Heart left ventricle (tissue), 16 donors: ENCODE results near the gene SELENOO. TPM values are rescaled to one million over a fixed set of nuclear protein-coding genes. Genes with fewer than 3 reads are reported as not detected.
A peak's percentile ranks its signal among the peaks of the same experiment; 100 is the strongest.

Experiments
- ATAC-seq, 4 donors: fragments of 200-7000 bp; cut with Tn5 transposase; one replicate each; pipeline ENCODE4 v1.9.1; 2020 to 2022; ENCODE audit warnings: moderate library complexity in 4 of 4, mild to moderate bottlenecking in 3 of 4, moderate number of reproducible peaks in 1 of 4
- DNase-seq, 5 donors: peaks; one replicate each; pipeline ENCODE4 v3.0.0-alpha.2; 2020
- H3K27ac ChIP-seq, 12 donors: fragments of 200-600 bp; sonication (generic) in 4 of 12; one replicate each; pipeline versions ENCODE4 v1.5.0 to v1.8.0; 2016 to 2022; ENCODE audit warnings: mild to moderate bottlenecking in 2 of 12
- H3K27me3 ChIP-seq, 9 donors: fragments of 200-600 bp; sonication (generic) in 2 of 9; one replicate each; pipeline versions ENCODE4 v1.5.1 to v1.8.0; 2016 to 2022; ENCODE audit warnings: mild to moderate bottlenecking in 3 of 9
- H3K36me3 ChIP-seq, 9 donors: fragments of 200-600 bp; sonication (generic) in 2 of 9; one replicate each; pipeline versions ENCODE4 v1.5.0 to v1.8.0; 2018 to 2022; ENCODE audit warnings: mild to moderate bottlenecking in 2 of 9
- H3K4me1 ChIP-seq, 12 donors: fragments of 200-600 bp; sonication (generic) in 4 of 12; one replicate each; pipeline versions ENCODE4 v1.5.0 to v1.8.0; 2016 to 2022; ENCODE audit warnings: mild to moderate bottlenecking in 3 of 12
- H3K4me3 ChIP-seq, 12 donors: fragments of 200-600 bp; sonication (generic) in 4 of 12; one replicate each; pipeline versions ENCODE4 v1.5.0 to v1.8.0; 2017 to 2022; ENCODE audit warnings: mild to moderate bottlenecking in 9 of 12, moderate library complexity in 4 of 12
- H3K9me3 ChIP-seq, 12 donors: fragments of 200-600 bp; sonication (generic) in 4 of 12; one replicate each; pipeline versions ENCODE4 v1.5.0 to v1.8.0; 2016 to 2022; ENCODE audit warnings: mild to moderate bottlenecking in 1 of 12
- POLR2A ChIP-seq, 2 donors: fragments of 450-650 bp; IDR thresholded peaks; one replicate each; pipeline ENCODE4 v1.6.1; 2017; ENCODE audit warnings: antibody characterized with exemption in 2 of 2, mild to moderate bottlenecking in 2 of 2, moderate library complexity in 2 of 2
- WGBS, 4 donors: extraction: QIAGEN DNeasy Blood & Tissue Kit in 2 of 4; methylation state at CpG; one replicate each; pipeline versions ENCODE4 v1.1.5 to v1.1.7; 2013 to 2018; 5-methylcytosine and 5-hydroxymethylcytosine counted together
- intact Hi-C, 10 donors: fragments of 100-400 bp; cut with DNase I; formaldehyde crosslinking; loops; one replicate each; pipeline versions ENCODE4 v1.11.1 to v1.14.2; 2022
- polyA plus RNA-seq, 2 donors: library from polyadenylated mRNA; stranded (reverse); fragments of 200-250 nt; gene quantifications; one replicate each; pipeline ENCODE4 v1.2.3, GENCODE V29; 2013
- total RNA-seq, 9 donors: library from RNA; depleted of rRNA in 2 of 9; stranded (reverse); fragments of >200 nt in 2 of 9; fragmentation: NEBNext Ultra II Directional in 3 of 9; extraction: Animal tissue kit (Norgen Biotek cat#: 25700) in 3 of 9; gene quantifications; one replicate each; pipeline versions ENCODE4 v1.1.0 to v1.2.4, GENCODE V29; 2016 to 2023
- TF ChIP-seq, protein P1 (sequence below), 12 donors: fragments of 200-600 bp; sonication (generic) in 4 of 12; IDR thresholded peaks; one replicate each; pipeline versions ENCODE4 v1.5.0 to v1.8.0; 2018 to 2022; ENCODE audit warnings: antibody characterized with exemption in 12 of 12, mild to moderate bottlenecking in 5 of 12
- donor health status: ischemic (EF 13 %, LVEDD 7.1; RV severe dilation, severe dysfunction).
- donor health status: healthy with polysubstance abuse.
- donor health status: DM: no; HTN: yes; CAD: no.
- donor health status: DM: no; HTN: no; CAD: no.
- donor health status: ischemic (EF 25% LVEDD 6.9; RV normal size, moderate dysfunction).
- donor health status: ischemic (EF 25% LVEDD 5.7; RV mildly dilated, moderate dysfunction).
- donor health status: healthy.
- donor health status: DM: yes; HTN: yes; CAD: no.
- donor health status: ischemic (EF 35%, LVEDD 5.7; RV mildly dilated, moderate dysfunction).
- donor health status: nonischemic (EF 11% LVEDD 7.7; RV severe dilation, severe dysfunction).
- donor health status: DM: yes; HTN: yes; CAD: no.
- donor health status: PGD.
- donor health status: ischemic (EF 29% LVEDD 5.4; RV normal size, mild dysfunction).
- donor health status: nonischemic (EF 23%, LVEDD 6.1; RV moderate dilation, normal function).

Gene SELENOO
- total and polyA plus RNA-seq, 11 donors, result 10.4 to 23.8 (median 15.4) TPM

DNA sequence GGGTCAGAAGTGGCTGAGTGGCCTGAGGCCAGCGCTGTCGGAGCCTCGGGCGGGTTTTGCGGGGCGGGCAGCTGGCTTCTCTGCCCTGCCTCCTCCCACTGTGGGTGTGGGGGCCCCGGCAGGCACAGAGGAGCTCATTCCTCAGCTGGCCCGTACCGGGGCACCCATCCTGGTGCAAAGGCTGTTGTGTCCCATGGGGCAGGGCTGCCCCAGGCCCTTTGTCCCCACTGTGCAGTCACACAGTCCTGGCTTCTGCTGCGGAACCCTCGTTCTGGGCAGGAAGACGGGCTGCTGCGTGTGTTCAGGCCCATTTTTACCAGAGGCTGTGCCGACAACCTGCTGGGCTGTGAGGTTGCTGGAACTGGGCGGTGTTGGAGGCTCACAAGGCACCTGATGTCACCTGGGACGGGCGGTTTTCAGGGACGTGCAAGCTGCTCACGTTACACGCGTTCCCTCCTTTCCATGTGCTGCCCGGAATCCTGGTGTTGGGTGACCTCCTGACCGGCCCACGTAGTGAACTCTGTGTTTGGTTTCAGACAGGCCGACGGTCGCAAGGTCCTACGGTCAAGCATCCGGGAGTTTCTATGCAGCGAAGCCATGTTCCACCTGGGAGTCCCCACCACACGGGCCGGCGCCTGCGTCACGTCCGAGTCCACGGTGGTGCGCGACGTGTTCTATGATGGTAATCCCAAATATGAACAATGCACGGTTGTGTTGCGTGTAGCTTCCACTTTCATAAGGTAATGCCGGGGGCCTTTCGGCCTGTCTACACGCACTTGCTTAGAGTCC is 5.2 kb downstream of the SELENOO start:
- WGBS, 4 donors, result 89 to 93% (median 91%) methylated on average over 26 to 45 of the region's 45 CpGs
- DNase-seq, result peak in 1 of 5 donors; percentile 6
- intact Hi-C loops, result loop anchor here in 5 of 10 donors (2.0 to 5.0 kb wide), 3 partner anchors 57 to 274 kb away; no protein-coding TSS in a partner anchor

DNA sequence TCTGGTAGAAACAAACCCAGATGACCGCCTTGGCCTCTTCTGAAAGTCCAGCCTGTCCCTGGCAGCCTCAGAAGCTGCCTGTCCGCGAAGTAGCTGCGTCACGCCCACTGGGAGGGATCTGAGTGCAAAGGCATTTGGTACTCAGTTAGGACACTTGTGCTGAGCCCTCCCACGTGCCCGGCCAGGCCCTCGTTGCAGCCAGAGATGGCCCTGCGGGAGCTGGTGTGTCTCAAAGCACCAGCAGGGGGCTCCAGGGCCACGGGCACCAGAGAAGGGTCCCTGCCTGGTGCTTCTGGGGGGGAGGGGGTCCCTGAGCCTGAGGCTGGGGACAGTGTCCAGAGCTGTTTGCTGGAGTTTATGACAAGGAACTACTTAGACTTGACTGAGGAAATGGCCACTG is 5.8 kb downstream of the SELENOO start:
- peaks cover 0 to 61% (median 31%) of the 10 kb centered on the region in 12 donors for H3K4me1 ChIP-seq

More for the DNA sequence above, 5.2 kb downstream of the SELENOO start:
- Histone ChIP-seq H3K27ac (peak overlapping the region in 9 of 12 donors; percentile 18 to 80 (median 54)), H3K9me3 (no peaks in the 10 kb centered on the region), H3K36me3 (peaks cover 0 to 57% (median 48%) of the 10 kb centered on the region in 9 donors), H3K4me1 (peaks cover 0 to 61% (median 31%) of the 10 kb centered on the region in 12 donors), H3K4me3 (no peak overlapping the region), H3K27me3 (no peaks in the 10 kb centered on the region)
- peak in 1 of 4 donors; percentile 2 for ATAC-seq
- no peak for TF ChIP-seq POLR2A (IDR thresholded peaks at IDR 0.05)
- TF ChIP-seq, protein P1, sequence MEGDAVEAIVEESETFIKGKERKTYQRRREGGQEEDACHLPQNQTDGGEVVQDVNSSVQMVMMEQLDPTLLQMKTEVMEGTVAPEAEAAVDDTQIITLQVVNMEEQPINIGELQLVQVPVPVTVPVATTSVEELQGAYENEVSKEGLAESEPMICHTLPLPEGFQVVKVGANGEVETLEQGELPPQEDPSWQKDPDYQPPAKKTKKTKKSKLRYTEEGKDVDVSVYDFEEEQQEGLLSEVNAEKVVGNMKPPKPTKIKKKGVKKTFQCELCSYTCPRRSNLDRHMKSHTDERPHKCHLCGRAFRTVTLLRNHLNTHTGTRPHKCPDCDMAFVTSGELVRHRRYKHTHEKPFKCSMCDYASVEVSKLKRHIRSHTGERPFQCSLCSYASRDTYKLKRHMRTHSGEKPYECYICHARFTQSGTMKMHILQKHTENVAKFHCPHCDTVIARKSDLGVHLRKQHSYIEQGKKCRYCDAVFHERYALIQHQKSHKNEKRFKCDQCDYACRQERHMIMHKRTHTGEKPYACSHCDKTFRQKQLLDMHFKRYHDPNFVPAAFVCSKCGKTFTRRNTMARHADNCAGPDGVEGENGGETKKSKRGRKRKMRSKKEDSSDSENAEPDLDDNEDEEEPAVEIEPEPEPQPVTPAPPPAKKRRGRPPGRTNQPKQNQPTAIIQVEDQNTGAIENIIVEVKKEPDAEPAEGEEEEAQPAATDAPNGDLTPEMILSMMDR (IDR thresholded peaks at IDR 0.05), result no peak

DNA sequence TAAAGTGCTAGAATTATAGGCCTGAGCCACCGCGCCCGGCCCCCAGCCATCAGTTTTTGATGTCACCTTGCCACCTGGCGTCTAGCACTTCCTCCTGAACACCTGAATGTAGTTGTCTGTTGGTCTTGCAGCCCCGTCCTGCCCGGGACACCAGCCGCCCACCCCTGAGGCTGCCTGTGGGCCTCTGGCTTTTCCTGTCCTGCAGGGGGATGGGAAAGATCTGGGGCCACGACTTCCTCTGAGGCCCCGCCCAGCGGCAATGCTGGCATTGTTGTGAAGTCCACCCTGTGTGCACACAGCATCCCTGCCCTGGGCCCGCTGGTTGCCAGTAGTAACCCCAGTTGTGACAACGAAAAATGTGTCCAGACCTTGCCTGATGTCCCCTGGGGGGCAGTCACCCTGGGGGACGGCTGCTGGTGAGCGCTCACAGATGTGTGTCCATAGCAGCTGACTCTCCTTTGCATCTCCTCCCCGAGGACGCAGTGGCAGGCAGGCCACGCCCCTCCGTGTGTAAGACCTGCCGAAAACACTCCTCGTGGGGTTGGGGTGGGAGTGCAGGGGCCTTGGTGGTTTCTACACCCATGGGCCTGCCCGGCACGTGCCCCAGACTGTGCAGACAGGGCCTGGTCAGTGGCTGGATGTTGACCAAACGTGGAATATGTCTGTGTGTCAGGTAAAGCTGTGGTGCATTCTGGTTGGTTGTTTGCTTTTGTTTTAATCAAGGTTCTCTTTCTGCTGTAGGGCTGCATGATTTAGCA is 6.8 kb downstream of the SELENOO start:
- Histone ChIP-seq H3K27me3 (no peaks in the 10 kb centered on the region), H3K27ac (peak overlapping the region in 1 of 12 donors; percentile 80), H3K4me1 (peaks cover 0 to 51% (median 23%) of the 10 kb centered on the region in 12 donors), H3K4me3 (no peak overlapping the region), H3K9me3 (no peaks in the 10 kb centered on the region), H3K36me3 (peaks cover 0 to 73% (median 64%) of the 10 kb centered on the region in 9 donors)
- no peak for ATAC-seq
- no peak for TF ChIP-seq POLR2A (IDR thresholded peaks at IDR 0.05)
- TF ChIP-seq, protein P1 (IDR thresholded peaks at IDR 0.05), result no peak
- intact Hi-C loops, result loop anchor here in 8 of 10 donors (2.0 to 5.0 kb wide), 4 partner anchors 59 to 275 kb away; no protein-coding TSS in a partner anchor
- WGBS, 4 donors, result 60 to 83% (median 69%) methylated on average over 15 to 23 of the region's 23 CpGs
- DNase-seq, result peak in 3 of 5 donors; percentile 18 to 60 (median 22)

More for the DNA sequence above, 5.8 kb downstream of the SELENOO start:
- DNase-seq (peak in 4 of 5 donors; percentile 73 to 92 (median 82)), ATAC-seq (peak; percentile 83 to 92 (median 84))
- peak overlapping the region in 8 of 12 donors; percentile 20 to 80 (median 58) for H3K27ac ChIP-seq
- H3K4me3 ChIP-seq, result no peak overlapping the region
- peaks cover 0 to 64% (median 54%) of the 10 kb centered on the region in 9 donors for H3K36me3 ChIP-seq
- intact Hi-C loops, result loop anchor here in 5 of 10 donors (2.0 to 5.0 kb wide), 3 partner anchors 58 to 274 kb away; no protein-coding TSS in a partner anchor
- TF ChIP-seq POLR2A (IDR thresholded peaks at IDR 0.05), result no peak
- TF ChIP-seq, protein P1 (IDR thresholded peaks at IDR 0.05), result peak; percentile 41 to 65 (median 52)
- H3K9me3 ChIP-seq, result no peaks in the 10 kb centered on the region
- H3K27me3 ChIP-seq, result no peaks in the 10 kb centered on the region
- WGBS, 4 donors, result 23 to 50% (median 34%) methylated on average over 10 of the region's 10 CpGs
